Chondrocyte (in vitro differentiated cells): ENCODE data around the gene GTF3A. TPM values are rescaled to one million over a fixed set of nuclear protein-coding genes. Genes with fewer than 3 reads are reported as not detected.

ENCODE experiments used
- DNase-seq: peaks from one replicate; pipeline ENCODE4 v3.0.0; 2021; ENCODE audit warnings: mixed read lengths, low spot score
- H3K27ac Mint-ChIP-seq: one replicate; pipeline ENCODE4 v1.8.0; 2021; ENCODE audit warnings: mild to moderate bottlenecking, moderate library complexity, mixed read lengths; ENCODE audit not compliant: unreplicated experiment
- H3K27me3 Mint-ChIP-seq: 2 replicates; pipeline ENCODE4 v1.8.0; 2021; ENCODE audit warnings: low read depth, mixed read lengths
- H3K36me3 Mint-ChIP-seq: 2 replicates; pipeline ENCODE4 v1.8.0; 2021; ENCODE audit warnings: low read depth, mixed read lengths
- H3K4me1 Mint-ChIP-seq: 2 replicates; pipeline ENCODE4 v1.8.0; 2021; ENCODE audit warnings: low read depth, mild to moderate bottlenecking, mixed read lengths
- H3K4me3 Mint-ChIP-seq: one replicate; pipeline ENCODE4 v1.8.0; 2021; ENCODE audit warnings: mild to moderate bottlenecking, moderate library complexity, mixed read lengths; ENCODE audit not compliant: unreplicated experiment
- H3K9me3 Mint-ChIP-seq: 2 replicates; pipeline ENCODE4 v1.8.0; 2021; ENCODE audit warnings: low read depth, mixed read lengths
- total RNA-seq: library from RNA; stranded (reverse); gene quantifications from 3 replicates; pipeline ENCODE4 v1.2.1, GENCODE V29; 2021
- TF ChIP-seq, protein P1 (sequence below): fragments of 200-600 bp; sonication (generic); IDR thresholded peaks from 2 replicates; pipeline ENCODE4 v1.5.0; 2021; ENCODE audit warnings: antibody characterized with exemption, mild to moderate bottlenecking, moderate library complexity

The GTF3A gene
- total RNA-seq, 1 donor from 2014 or later = 74.7 TPM

DNA sequence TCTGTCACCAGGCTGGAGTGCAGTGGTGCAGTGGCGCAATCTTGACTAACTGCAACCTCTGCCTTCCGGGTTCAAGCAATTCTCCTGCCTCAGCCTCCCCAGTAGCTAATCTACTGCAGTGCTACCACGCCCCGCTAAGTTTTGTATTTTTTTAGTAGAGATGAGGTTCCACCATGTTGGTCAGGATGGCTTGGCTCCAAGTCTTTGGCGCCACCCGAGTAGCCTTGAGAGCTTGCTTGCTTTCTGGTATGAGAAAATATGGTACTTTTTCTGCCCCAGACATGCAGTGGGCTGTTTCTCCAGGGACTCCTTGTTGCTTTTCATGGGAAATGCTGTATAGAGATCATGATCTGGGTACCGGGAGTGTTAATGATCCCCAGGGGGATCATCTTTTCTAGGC lies 34.5 kb upstream of the GTF3A start:
- DNase-seq = no peak
- no peak overlapping the region for H3K4me3 Mint-ChIP-seq
- H3K9me3 Mint-ChIP-seq = no peaks in the 10 kb centered on the region
- no peaks in the 10 kb centered on the region for H3K4me1 Mint-ChIP-seq
- no peak overlapping the region for H3K27ac Mint-ChIP-seq
- TF ChIP-seq, protein P1, sequence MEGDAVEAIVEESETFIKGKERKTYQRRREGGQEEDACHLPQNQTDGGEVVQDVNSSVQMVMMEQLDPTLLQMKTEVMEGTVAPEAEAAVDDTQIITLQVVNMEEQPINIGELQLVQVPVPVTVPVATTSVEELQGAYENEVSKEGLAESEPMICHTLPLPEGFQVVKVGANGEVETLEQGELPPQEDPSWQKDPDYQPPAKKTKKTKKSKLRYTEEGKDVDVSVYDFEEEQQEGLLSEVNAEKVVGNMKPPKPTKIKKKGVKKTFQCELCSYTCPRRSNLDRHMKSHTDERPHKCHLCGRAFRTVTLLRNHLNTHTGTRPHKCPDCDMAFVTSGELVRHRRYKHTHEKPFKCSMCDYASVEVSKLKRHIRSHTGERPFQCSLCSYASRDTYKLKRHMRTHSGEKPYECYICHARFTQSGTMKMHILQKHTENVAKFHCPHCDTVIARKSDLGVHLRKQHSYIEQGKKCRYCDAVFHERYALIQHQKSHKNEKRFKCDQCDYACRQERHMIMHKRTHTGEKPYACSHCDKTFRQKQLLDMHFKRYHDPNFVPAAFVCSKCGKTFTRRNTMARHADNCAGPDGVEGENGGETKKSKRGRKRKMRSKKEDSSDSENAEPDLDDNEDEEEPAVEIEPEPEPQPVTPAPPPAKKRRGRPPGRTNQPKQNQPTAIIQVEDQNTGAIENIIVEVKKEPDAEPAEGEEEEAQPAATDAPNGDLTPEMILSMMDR = no peak
- no peaks in the 10 kb centered on the region for H3K36me3 Mint-ChIP-seq
- peaks cover 44% of the 10 kb centered on the region for H3K27me3 Mint-ChIP-seq

DNA sequence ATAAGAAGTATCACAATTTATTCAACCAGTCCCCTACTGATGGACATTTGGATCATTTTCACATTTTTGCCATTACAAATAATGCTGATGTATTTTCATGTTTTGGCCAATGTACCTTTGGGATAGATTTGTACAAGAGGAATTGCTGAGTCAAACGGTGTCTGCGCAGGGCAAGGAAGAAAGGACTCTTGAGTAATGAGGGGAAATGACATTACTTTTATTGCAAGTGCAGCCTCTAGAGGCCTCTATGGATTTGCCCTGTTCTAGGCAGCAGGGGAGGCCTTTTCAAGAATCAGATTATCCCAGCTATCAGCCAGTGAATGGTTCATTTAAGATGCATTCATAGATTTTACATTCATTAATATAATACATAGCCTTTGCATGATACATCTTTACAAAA lies 32.9 kb upstream of the GTF3A start:
- Mint-ChIP-seq H3K36me3 (no peaks in the 10 kb centered on the region), H3K4me1 (no peaks in the 10 kb centered on the region)

DNA sequence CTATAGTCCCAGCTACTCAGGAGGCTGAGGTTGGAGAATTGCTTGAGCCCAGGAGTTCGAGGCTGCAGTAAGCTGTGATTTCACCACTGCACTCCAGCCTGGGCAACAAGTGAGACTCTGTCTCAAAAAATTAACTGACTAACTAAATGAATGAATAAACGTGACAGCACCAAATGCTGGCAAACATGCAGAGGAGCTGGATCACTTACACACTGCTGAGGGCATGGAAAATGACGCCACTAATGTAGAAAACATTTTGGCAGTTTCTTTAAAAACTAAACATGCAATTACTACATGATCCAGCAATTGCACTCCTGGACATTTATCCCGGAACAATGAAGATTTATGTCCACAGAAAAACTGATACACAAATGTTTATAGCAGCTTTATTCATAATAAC lies 31.3 kb upstream of the GTF3A start:
- TF ChIP-seq, protein P1 = no peak
- Mint-ChIP-seq H3K9me3 (no peaks in the 10 kb centered on the region), H3K4me1 (no peaks in the 10 kb centered on the region), H3K36me3 (no peaks in the 10 kb centered on the region), H3K27me3 (peaks cover 40% of the 10 kb centered on the region), H3K27ac (no peak overlapping the region), H3K4me3 (no peak overlapping the region)
- DNase-seq = no peak

More for the DNA sequence above, 32.9 kb upstream of the GTF3A start:
- DNase-seq = no peak
- Mint-ChIP-seq H3K27me3 (peaks cover 48% of the 10 kb centered on the region), H3K4me3 (no peak overlapping the region), H3K9me3 (no peaks in the 10 kb centered on the region), H3K27ac (no peak overlapping the region)
- TF ChIP-seq, protein P1 = no peak

DNA sequence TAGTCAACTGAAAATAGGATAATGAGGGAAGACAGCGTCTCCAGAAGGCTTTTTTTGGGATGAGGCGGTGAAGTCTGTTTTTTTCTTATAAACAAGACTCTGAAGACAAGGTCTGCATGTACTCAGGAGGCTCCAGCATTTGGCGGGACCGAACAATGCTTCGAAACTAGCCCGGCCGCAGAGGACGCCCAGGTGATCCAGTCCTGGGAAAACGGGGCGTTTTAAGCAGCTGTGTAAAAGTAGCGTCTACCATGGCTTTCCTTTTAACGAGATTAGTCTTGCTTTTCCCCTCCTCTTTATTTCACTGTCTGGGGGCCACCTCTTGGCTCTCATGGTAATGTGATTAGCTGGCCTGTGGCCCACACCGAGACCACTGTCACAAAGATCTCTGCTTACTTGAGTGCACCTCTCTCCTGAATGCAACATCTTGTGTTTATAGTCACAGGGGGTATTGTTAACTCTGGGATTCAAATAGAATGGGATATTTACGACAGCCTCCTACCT lies 29.4 kb upstream of the GTF3A start:
- Mint-ChIP-seq H3K4me1 (no peaks in the 10 kb centered on the region), H3K27me3 (peaks cover 35% of the 10 kb centered on the region), H3K27ac (no peak overlapping the region), H3K9me3 (no peaks in the 10 kb centered on the region), H3K36me3 (no peaks in the 10 kb centered on the region), H3K4me3 (no peak overlapping the region)
- no peak for DNase-seq
- TF ChIP-seq, protein P1 = no peak

DNA sequence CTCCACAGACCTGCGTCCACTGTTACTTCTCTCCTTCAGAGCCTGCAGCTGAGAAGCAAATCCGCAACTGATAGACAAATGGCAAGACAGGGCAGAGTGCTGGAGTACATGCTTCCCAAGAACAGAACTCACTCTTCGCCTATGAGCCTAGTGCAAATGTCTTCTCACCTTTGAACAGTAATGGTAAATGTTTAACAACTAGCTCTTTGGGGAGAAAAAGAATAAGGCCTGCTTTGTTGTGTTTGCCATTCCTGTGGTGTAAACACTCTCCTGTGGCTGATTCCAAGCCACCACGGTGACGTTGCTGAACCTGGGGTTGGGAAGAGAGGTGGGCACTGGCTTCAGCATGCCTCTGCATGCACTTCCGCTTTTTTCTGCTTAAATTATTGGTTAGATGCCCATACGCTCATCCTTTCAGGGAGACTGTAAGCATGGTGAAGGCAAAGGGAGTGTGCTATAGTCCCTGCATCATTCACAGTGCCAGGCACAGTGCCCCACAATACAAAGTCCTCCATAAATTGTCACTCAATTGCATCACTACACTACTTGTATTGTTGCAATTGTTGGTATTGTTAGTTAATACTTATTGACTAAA lies 28.1 kb upstream of the GTF3A start:
- DNase-seq = no peak
- TF ChIP-seq, protein P1 = no peak
- Mint-ChIP-seq H3K27me3 (peaks cover 33% of the 10 kb centered on the region), H3K36me3 (no peaks in the 10 kb centered on the region), H3K9me3 (no peaks in the 10 kb centered on the region), H3K27ac (no peak overlapping the region), H3K4me3 (no peak overlapping the region), H3K4me1 (no peaks in the 10 kb centered on the region)
